ENCODE data around the gene ZNF292. TPM values are rescaled to one million over a fixed set of nuclear protein-coding genes. Genes with fewer than 3 reads are reported as not detected.

Gene ZNF292
- total and polyA plus RNA-seq, 7 experiments from 2014 or later: 27.4 to 87.5 (median 72.4) TPM

Other genes with a start within 250 kb of the ZNF292 start
- not detected for gene HTR1E, start 218.0 kb upstream of the ZNF292 start, total RNA-seq
- gene HTR1E, start 218.0 kb upstream of the ZNF292 start, polyA plus RNA-seq: not detected
- not detected for gene CGA, start 60.5 kb upstream of the ZNF292 start, total RNA-seq
- not detected for gene CGA, start 60.5 kb upstream of the ZNF292 start, polyA plus RNA-seq
- 10 to 100 TPM in 3 of 5 experiments, 1 to 10 TPM in 2; 7.3 to 15.7 (median 10.5) TPM for gene SMIM8, start 167.0 kb downstream of the ZNF292 start, total RNA-seq
- 10 to 100 TPM; 11.7 to 18.1 TPM for gene SMIM8, start 167.0 kb downstream of the ZNF292 start, polyA plus RNA-seq
- not detected for gene GJB7, start 173.7 kb downstream of the ZNF292 start, total RNA-seq
- gene GJB7, start 173.7 kb downstream of the ZNF292 start, polyA plus RNA-seq: not detected
- 1 to 10 TPM; 1.3 to 6.9 (median 4.0) TPM for gene C6orf163, start 189.2 kb downstream of the ZNF292 start, total RNA-seq
- gene C6orf163, start 189.2 kb downstream of the ZNF292 start, polyA plus RNA-seq: under 1 TPM; 0.65 to 0.86 TPM

All from naive thymus-derived CD4-positive, alpha-beta T cell (primary cell).